ENCODE data around the gene ATP6V0A4.
"Not testable (repeated sequence)": the region's sequence is repeated elsewhere in the genome, so short reads cannot be mapped to it uniquely, and the experiment has no call there.

Gene ATP6V0A4

GRCh38 chr7:138749960-138750359, 48.0 kb downstream of the ATP6V0A4 start:
- no peak for DNase-seq

- no peak for DNase-seq
Observed at GRCh38 chr7:138748666-138749065, 49.3 kb downstream of the ATP6V0A4 start.

GRCh38 chr7:138746073-138746472, 51.9 kb downstream of the ATP6V0A4 start:
- DNase-seq = no peak

GRCh38 chr7:138745189-138745588, 52.8 kb downstream of the ATP6V0A4 start:
- no peak for DNase-seq

GRCh38 chr7:138741453-138741735, 56.6 kb downstream of the ATP6V0A4 start:
- no peak for DNase-seq

GRCh38 chr7:138739859-138740258, 58.1 kb downstream of the ATP6V0A4 start:
- no peak for DNase-seq

- DNase-seq = peak; percentile 51 to 75 (median 66)
Observed at GRCh38 chr7:138738551-138739335, 59.3 kb downstream of the ATP6V0A4 start.

GRCh38 chr7:138738114-138738513, 59.9 kb downstream of the ATP6V0A4 start:
- DNase-seq = no peak

- no peak for DNase-seq
Observed at GRCh38 chr7:138735399-138735798, 62.6 kb downstream of the ATP6V0A4 start.

GRCh38 chr7:138731733-138732132, 66.3 kb downstream of the ATP6V0A4 start:
- DNase-seq = not testable (repeated sequence)

- no peak for DNase-seq
Observed at GRCh38 chr7:138729444-138729843, 68.6 kb downstream of the ATP6V0A4 start.

- DNase-seq = no peak
Observed at GRCh38 chr7:138727336-138728099, 70.5 kb downstream of the ATP6V0A4 start.

GRCh38 chr7:138726288-138726687, 71.7 kb downstream of the ATP6V0A4 start:
- no peak for DNase-seq

GRCh38 chr7:138720286-138720685, 77.7 kb downstream of the ATP6V0A4 start:
- no peak for DNase-seq

- no peak for DNase-seq
Observed at GRCh38 chr7:138716889-138717288, 81.1 kb downstream of the ATP6V0A4 start.

GRCh38 chr7:138713191-138713590, 84.8 kb downstream of the ATP6V0A4 start:
- DNase-seq = no peak

GRCh38 chr7:138712652-138713051, 85.3 kb downstream of the ATP6V0A4 start:
- DNase-seq = no peak

- no peak for DNase-seq
Observed at GRCh38 chr7:138710536-138711385, 87.2 kb downstream of the ATP6V0A4 start.

GRCh38 chr7:138705167-138705566, 92.8 kb downstream of the ATP6V0A4 start:
- DNase-seq = no peak

- no peak for DNase-seq
Observed at GRCh38 chr7:138701537-138701923, 96.5 kb downstream of the ATP6V0A4 start.

- no peak for DNase-seq
Observed at GRCh38 chr7:138700857-138701536, 97.0 kb downstream of the ATP6V0A4 start, which contains the start of gene SVOPL. Gene SVOPL, minus strand, starts transcription at chr7:138701362. Its CDS starts 22,317 bp downstream, at chr7:138679045.

- no peak for DNase-seq
Observed at GRCh38 chr7:138699661-138700060, 98.3 kb downstream of the ATP6V0A4 start.

- no peak for DNase-seq
Observed at GRCh38 chr7:138698281-138698680, 99.7 kb downstream of the ATP6V0A4 start.
